NCI-H2196 treated with DMSO at 0.1 percent for 48 hours (cell line): ENCODE results near the gene MSANTD2.
"Not testable (repeated sequence)": the region's sequence is repeated elsewhere in the genome, so short reads cannot be mapped to it uniquely, and the experiment has no call there.

Experiments used
- DNase-seq: peaks from one replicate; lab custom pipeline; 2025; ENCODE audit not compliant: unreplicated experiment; lab: John Stamatoyannopoulos, UW

MSANTD2 gene

GRCh38 chr11:124776865-124777645 lies 23.2 kb downstream of the MSANTD2 start:
- no peak for DNase-seq

GRCh38 chr11:124770959-124771358 lies 29.2 kb downstream of the MSANTD2 start:
- DNase-seq: not testable (repeated sequence)

GRCh38 chr11:124769806-124770774 lies 30.1 kb downstream of the MSANTD2 start:
- no peak for DNase-seq

GRCh38 chr11:124768914-124769313 lies 31.3 kb downstream of the MSANTD2 start:
- DNase-seq: no peak

- no peak for DNase-seq
Measured at GRCh38 chr11:124766156-124766555, 34.0 kb downstream of the MSANTD2 start.

GRCh38 chr11:124763156-124763947 lies 36.9 kb downstream of the MSANTD2 start:
- peak; percentile 68 for DNase-seq

- no peak for DNase-seq
Measured at GRCh38 chr11:124762624-124763155, 37.5 kb downstream of the MSANTD2 start.

GRCh38 chr11:124762105-124762623 lies 38.0 kb downstream of the MSANTD2 start, which contains the start of gene ESAM:
ESAM (minus strand) TSS chr11:124762290; CDS start chr11:124762154, 136 bp downstream.
- DNase-seq: peak; percentile 24

- DNase-seq: no peak
Measured at GRCh38 chr11:124761301-124762104, 38.7 kb downstream of the MSANTD2 start.

GRCh38 chr11:124760806-124761205 lies 39.4 kb downstream of the MSANTD2 start:
- no peak for DNase-seq

GRCh38 chr11:124760205-124760652 lies 40.0 kb downstream of the MSANTD2 start:
- DNase-seq: no peak

GRCh38 chr11:124759266-124760204 lies 40.7 kb downstream of the MSANTD2 start:
- DNase-seq: no peak

GRCh38 chr11:124758355-124759265 lies 41.6 kb downstream of the MSANTD2 start:
- peak; percentile 44 for DNase-seq

GRCh38 chr11:124757320-124757719 lies 42.9 kb downstream of the MSANTD2 start:
- DNase-seq: no peak

- no peak for DNase-seq
Measured at GRCh38 chr11:124756753-124757227, 43.4 kb downstream of the MSANTD2 start.

GRCh38 chr11:124756033-124756752 lies 44.0 kb downstream of the MSANTD2 start:
- DNase-seq: no peak

GRCh38 chr11:124754710-124755109 lies 45.5 kb downstream of the MSANTD2 start:
- no peak for DNase-seq
